GM18508 (cell line): ENCODE data around the gene TNFRSF12A.

Experiments used
- ATAC-seq: cut with Tn5 transposase; IDR thresholded peaks from one replicate; pipeline ENCODE4 v1.9.1; 2021; ENCODE audit warnings: moderate number of reproducible peaks; ENCODE audit not compliant: insufficient read depth, unreplicated experiment

TNFRSF12A gene

GRCh38 chr16:3009568-3010390 lies 10.4 kb upstream of the TNFRSF12A start:
- no peak for ATAC-seq

- no peak for ATAC-seq
Measured at GRCh38 chr16:3010510-3010909, 9.7 kb upstream of the TNFRSF12A start.

DNA sequence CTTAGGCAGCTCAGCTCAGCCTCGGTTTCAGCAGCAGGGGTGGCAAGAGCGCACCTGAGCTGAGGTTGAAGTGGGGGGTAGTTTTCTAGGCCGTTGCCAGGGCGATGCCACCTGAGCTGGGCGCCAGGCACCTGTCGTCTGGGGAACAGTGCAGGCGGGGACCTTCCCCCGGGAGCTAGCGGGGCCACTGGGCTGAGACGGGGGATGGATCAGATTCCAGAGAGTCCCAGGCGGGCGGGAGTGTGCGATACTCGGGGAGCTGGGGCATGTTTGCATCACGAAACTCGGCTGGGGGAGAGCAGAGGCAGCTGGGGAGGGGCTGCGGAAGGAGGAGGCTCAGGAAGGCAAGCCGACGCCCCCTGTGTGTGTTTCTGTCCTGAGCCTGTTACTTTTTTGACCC lies 7.9 kb upstream of the TNFRSF12A start:
- no peak for ATAC-seq

DNA sequence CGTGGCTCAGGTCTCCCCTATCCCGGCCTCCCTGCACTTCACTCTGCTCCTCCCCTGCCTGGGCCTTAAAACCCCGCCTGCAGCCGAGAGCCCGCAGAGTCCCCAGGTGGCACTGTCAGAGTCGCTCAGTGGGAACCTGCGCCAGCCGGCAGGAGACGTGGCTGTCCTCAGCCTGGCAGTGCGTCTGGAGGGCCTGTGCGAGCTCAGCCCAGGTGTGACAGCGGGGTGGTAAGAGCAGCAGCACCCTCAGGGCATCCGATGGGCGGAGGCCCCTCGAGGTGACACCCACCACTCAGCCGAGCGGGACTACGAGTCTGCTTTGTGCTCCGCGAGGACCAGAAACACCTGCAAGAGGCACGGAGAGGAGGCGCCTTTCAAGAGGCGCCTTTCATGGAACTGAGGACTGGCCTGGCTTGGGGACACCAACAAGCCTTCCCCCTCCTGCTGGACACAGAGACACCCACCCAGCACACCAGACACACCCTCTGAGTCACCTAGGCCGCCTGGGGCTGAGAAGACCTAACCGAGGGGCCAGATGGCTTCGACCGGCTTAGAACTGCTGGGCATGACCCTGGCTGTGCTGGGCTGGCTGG lies 7.2 kb upstream of the TNFRSF12A start, which contains the start of gene CLDN9:
Gene CLDN9 (plus strand): TSS at position 96 of the 593 bp plus-strand sequence. CDS start 440 bp downstream, at position 536.
- ATAC-seq: no peak

GRCh38 chr16:3013491-3013951 lies 6.6 kb upstream of the TNFRSF12A start:
- ATAC-seq: no peak

DNA sequence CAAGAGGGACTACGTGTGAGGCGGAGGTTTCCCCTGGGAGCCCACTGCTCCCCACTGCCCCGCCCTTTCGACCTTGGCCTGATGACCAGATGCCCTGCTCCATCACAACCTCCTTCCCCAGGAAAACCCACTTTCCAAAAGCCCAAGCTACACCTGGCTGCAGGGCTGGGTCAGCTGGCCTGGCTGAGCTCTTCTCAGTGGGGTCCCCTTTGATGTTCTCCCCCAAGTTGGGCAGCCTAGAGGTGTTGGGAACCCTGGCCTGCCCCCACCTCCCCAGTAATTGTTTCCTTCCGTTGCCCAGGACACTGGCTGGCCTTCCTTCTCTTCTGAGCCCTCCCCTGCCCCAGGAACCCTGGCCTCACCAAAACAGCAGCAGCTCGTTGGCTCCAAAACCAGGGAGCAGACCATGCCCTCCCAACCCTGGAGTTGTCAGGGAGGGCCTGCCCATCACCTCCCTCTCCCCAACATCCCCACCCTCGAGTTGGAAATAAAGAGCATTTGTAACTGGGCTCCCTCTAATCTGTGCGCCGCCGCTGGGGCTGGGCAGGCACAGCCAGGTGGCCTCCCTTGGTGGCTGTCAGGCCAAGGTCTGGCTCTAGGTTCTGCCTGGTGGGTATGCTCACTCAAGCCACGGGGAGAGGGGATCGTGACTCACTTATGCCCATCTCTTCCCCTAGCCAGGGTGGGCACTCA lies 6.0 kb upstream of the TNFRSF12A start:
- no peak for ATAC-seq

GRCh38 chr16:3014971-3015370 lies 5.2 kb upstream of the TNFRSF12A start:
- no peak for ATAC-seq

GRCh38 chr16:3015865-3016521 lies 4.2 kb upstream of the TNFRSF12A start:
- ATAC-seq: no peak

GRCh38 chr16:3017344-3017743 lies 2.8 kb upstream of the TNFRSF12A start:
- no peak for ATAC-seq

DNA sequence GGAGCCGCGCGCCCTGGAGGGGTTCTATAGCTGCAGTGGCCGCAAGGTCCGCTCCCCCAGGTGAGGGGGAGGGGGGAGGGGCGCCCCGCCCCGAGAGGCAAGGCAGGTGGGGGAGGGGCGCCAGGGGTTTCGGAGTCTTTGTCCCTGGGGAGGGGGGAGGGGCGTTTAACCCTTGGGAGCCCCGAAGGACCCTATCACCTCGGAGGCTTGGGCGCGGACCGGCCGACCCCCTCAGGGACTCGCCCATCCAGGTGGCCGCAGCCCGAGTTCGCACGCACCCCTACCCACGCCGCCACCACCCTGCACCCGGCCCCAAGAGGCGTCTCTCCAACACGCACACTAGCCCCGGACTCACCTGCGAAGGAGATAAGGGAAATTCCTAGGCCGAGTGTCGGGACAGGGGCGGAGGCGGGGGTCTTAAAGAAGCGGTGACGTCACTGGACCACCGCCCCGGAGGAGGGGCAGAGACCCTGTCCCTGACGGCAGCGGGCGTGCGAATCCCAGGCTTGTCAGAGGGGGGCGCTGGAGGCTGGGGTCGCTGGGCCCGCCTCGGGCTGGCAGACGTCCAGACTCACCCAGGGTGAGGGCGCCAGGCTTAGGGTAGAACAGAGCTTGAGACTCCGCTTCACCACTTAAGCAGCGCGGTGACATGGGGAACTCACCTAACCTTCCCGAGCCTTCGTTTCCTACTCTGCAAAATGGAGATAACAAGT lies 2.2 kb upstream of the TNFRSF12A start, which contains the start of gene CLDN6:
Gene CLDN6 (minus strand): TSS at position 390 of the 713 bp plus-strand sequence. CDS start 2,162 bp downstream, outside the sequence.
- ATAC-seq: no peak

DNA sequence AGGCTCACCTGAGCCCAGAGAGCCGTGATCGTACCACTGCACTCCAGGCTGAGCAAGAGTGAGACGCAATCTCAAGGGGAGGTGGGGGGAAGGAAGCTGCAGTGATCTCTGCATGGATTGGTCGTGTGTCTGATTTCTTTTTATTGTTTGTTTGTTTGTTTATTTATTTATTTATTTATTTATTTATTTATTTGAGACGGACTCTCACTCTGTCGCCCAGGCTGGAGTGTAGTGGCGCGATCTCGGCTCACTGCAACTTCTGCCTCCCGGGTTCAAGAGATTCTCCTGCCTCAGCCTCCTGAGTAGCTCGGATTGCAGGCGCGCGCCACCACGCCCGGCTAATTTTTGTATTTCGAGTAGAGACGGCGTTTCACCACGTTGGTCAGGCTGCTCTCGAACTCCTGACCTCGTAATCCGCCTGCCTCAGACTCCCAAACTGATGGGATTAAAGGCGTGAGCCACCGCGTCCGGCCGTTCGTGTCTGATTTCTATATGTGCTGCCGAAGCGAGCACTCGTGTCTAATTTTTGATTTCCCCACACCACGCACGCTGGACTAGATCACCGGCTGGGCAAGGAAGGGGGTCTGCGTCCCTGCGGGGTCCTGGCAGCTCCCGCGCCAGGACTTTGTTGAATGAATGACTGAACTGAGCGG lies 448 bp upstream of the TNFRSF12A start:
- ATAC-seq: no peak

- ATAC-seq: no peak
Measured at GRCh38 chr16:3020604-3021448, 658 bp downstream of the TNFRSF12A start.

GRCh38 chr16:3021449-3022207 lies 1.5 kb downstream of the TNFRSF12A start:
- ATAC-seq: no peak

DNA sequence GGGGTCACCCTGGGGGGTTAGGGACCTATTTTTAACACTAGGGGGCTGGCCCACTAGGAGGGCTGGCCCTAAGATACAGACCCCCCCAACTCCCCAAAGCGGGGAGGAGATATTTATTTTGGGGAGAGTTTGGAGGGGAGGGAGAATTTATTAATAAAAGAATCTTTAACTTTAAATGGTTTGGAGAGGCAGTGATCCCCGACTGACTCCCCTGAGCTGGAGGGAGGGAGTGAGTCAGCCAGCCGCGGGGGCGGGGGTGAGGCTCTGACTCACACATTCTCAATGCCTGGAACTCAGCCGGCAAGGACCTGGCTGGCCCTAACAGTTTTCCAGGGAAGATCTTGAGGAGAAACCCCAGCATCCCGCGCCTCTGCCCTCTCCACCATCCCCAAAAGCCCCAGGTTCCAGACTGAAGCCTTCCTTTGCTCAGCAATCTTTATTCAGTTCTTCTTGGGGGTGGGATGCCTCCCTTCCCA lies 2.1 kb downstream of the TNFRSF12A start:
- no peak for ATAC-seq

- no peak for ATAC-seq
Measured at GRCh38 chr16:3022684-3023414, 2.7 kb downstream of the TNFRSF12A start.

- no peak for ATAC-seq
Measured at GRCh38 chr16:3023415-3023668, 3.2 kb downstream of the TNFRSF12A start.
